Liver (tissue), 3 donors: ENCODE measurements around the gene HS3ST3B1.

Experiments
- FOXA1 ChIP-seq: IDR thresholded peaks from 2 replicates; pipeline ENCODE4 v1.6.1; 2016; ENCODE audit warnings: antibody characterized with exemption
- FOXA2 ChIP-seq: IDR thresholded peaks from 2 replicates; pipeline ENCODE4 v1.6.1; 2016; ENCODE audit warnings: antibody characterized with exemption
- GABPA ChIP-seq, 2 donors: IDR thresholded peaks in 1 of 2; conservative IDR thresholded peaks in 1 of 2; 2 replicates each; pipeline ENCODE4 v1.6.1; 2016; ENCODE audit warnings: antibody characterized with exemption in 2 of 2, mild to moderate bottlenecking in 1 of 2, moderate library complexity in 1 of 2
- NR2F2 ChIP-seq: IDR thresholded peaks from 2 replicates; pipeline ENCODE4 v1.6.1; 2016; ENCODE audit warnings: antibody characterized with exemption
- RAD21 ChIP-seq, 2 donors: IDR thresholded peaks; 2 replicates each; pipeline ENCODE4 v1.6.1; 2016; ENCODE audit warnings: antibody characterized with exemption in 2 of 2, mild to moderate bottlenecking in 2 of 2
- RXRA ChIP-seq, 2 donors: IDR thresholded peaks; 2 replicates each; pipeline ENCODE4 v1.6.1; 2017 to 2018; ENCODE audit warnings: antibody characterized with exemption in 2 of 2, mild to moderate bottlenecking in 1 of 2
- YY1 ChIP-seq: IDR thresholded peaks from 2 replicates; pipeline ENCODE4 v1.6.1; 2016; ENCODE audit warnings: antibody characterized with exemption, mild to moderate bottlenecking
- TF ChIP-seq, protein P1 (sequence below): fragments of 150-350 bp; IDR thresholded peaks from 2 replicates; pipeline ENCODE4 v1.5.1; 2017; ENCODE audit warnings: improper control_type of control experiment, low read depth, low read length; ENCODE audit not compliant: missing input control
- TF ChIP-seq, protein P2 (sequence below): IDR thresholded peaks from 2 replicates; pipeline ENCODE4 v1.6.1; 2016; ENCODE audit warnings: antibody characterized with exemption, mild to moderate bottlenecking
- donor health status: healthy.
- donor health status: healthy.

DNA sequence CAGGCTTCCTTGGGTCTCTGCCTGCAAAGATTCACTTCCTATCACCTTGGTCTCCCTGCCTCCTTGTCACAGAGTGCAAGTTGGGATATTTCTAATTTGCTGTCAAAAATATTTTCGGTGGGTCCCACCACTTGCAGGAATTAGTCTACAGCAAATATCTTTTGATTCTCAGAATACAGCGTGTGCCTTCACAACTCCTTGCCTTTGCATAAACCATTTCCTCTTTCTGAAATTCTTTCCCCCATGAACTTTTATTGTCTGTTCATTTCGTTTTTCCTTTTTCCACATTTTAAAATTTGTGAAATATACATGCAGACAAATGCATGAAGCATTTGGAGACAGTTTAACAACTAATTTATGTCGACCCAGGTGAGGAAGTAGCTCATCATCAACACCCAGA lies 60.0 kb downstream of the HS3ST3B1 start:
- TF ChIP-seq FOXA1 (no peak), FOXA2 (no peak), RAD21 (IDR thresholded peaks at IDR 0.05) (no peak), GABPA (IDR thresholded peaks at IDR 0.05 in 1 of 2, conservative IDR thresholded peaks at IDR 0.05 in 1 of 2) (no peak), RXRA (IDR thresholded peaks at IDR 0.05) (no peak), NR2F2 (no peak), YY1 (no peak)
- TF ChIP-seq, protein P1, sequence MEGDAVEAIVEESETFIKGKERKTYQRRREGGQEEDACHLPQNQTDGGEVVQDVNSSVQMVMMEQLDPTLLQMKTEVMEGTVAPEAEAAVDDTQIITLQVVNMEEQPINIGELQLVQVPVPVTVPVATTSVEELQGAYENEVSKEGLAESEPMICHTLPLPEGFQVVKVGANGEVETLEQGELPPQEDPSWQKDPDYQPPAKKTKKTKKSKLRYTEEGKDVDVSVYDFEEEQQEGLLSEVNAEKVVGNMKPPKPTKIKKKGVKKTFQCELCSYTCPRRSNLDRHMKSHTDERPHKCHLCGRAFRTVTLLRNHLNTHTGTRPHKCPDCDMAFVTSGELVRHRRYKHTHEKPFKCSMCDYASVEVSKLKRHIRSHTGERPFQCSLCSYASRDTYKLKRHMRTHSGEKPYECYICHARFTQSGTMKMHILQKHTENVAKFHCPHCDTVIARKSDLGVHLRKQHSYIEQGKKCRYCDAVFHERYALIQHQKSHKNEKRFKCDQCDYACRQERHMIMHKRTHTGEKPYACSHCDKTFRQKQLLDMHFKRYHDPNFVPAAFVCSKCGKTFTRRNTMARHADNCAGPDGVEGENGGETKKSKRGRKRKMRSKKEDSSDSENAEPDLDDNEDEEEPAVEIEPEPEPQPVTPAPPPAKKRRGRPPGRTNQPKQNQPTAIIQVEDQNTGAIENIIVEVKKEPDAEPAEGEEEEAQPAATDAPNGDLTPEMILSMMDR: no peak
- TF ChIP-seq, protein P2, sequence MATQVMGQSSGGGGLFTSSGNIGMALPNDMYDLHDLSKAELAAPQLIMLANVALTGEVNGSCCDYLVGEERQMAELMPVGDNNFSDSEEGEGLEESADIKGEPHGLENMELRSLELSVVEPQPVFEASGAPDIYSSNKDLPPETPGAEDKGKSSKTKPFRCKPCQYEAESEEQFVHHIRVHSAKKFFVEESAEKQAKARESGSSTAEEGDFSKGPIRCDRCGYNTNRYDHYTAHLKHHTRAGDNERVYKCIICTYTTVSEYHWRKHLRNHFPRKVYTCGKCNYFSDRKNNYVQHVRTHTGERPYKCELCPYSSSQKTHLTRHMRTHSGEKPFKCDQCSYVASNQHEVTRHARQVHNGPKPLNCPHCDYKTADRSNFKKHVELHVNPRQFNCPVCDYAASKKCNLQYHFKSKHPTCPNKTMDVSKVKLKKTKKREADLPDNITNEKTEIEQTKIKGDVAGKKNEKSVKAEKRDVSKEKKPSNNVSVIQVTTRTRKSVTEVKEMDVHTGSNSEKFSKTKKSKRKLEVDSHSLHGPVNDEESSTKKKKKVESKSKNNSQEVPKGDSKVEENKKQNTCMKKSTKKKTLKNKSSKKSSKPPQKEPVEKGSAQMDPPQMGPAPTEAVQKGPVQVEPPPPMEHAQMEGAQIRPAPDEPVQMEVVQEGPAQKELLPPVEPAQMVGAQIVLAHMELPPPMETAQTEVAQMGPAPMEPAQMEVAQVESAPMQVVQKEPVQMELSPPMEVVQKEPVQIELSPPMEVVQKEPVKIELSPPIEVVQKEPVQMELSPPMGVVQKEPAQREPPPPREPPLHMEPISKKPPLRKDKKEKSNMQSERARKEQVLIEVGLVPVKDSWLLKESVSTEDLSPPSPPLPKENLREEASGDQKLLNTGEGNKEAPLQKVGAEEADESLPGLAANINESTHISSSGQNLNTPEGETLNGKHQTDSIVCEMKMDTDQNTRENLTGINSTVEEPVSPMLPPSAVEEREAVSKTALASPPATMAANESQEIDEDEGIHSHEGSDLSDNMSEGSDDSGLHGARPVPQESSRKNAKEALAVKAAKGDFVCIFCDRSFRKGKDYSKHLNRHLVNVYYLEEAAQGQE: no peak
